Activated gamma-delta T cell treated with anti-CD3 and anti-CD28 coated beads, Interleukin-2, amount 50 U/mL, for 16 hours (primary cell): ENCODE results near the gene PLXNC1.
A peak's percentile ranks its signal among the peaks of the same experiment; 100 is the strongest.

Experiments used
- DNase-seq: peaks from one replicate; pipeline ENCODE4 v3.0.0-alpha.2; 2020; ENCODE audit warnings: low read depth

PLXNC1 gene

DNA sequence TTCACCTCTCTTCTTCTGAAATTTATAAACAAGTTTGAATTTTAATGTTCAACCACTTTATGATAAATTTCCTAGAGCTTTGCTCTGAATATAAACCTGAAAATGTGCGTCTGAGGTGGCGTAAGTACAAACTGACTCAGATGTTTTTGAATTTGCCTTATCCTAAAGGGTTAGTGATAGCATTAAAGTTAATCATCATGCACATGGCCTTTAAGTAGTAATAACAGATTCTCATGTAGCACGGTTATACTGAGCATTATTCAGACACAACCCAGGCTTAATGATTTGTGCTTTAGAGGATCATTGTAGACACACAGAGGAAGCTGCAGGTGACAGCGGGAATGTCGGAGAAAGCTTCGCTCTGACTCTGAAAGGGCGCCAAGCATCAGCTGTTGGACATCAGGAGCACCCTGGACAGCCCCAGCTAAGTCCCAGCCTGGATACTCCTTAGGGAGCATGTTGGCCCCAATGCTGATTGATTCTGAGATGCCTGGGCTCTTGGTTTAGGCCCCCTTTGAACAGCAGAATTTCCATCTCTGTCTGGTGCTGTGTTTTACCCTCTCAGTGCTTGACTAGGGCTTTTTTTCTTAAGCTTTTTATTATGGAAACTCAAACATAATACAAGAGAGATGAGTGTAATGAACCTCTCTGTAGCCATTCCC, 91.1 kb downstream of the PLXNC1 start:
- DNase-seq = no peak

DNA sequence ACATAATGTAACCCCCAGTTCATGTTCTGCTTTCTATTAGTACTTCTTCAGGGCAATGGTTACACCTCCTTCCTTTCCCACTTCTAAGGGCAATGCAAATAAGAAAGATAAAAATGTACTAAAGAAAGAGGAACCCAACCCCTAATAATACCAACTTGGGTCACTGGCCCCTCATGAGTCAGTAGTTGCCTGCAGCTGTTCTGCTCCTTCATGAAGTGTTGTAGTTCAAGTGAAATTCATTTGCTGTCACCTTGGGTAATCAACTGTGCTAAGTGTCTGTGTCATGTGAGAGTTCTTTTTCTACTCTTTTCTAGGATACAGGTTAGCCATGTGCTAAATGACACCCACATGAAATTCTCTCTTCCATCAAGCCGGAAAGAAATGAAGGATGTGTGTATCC, 91.8 kb downstream of the PLXNC1 start:
- DNase-seq = no peak

GRCh38 chr12:94242901-94243300, 94.5 kb downstream of the PLXNC1 start:
- no peak for DNase-seq

GRCh38 chr12:94244165-94245133, 96.1 kb downstream of the PLXNC1 start:
- peak; percentile 28 for DNase-seq

DNA sequence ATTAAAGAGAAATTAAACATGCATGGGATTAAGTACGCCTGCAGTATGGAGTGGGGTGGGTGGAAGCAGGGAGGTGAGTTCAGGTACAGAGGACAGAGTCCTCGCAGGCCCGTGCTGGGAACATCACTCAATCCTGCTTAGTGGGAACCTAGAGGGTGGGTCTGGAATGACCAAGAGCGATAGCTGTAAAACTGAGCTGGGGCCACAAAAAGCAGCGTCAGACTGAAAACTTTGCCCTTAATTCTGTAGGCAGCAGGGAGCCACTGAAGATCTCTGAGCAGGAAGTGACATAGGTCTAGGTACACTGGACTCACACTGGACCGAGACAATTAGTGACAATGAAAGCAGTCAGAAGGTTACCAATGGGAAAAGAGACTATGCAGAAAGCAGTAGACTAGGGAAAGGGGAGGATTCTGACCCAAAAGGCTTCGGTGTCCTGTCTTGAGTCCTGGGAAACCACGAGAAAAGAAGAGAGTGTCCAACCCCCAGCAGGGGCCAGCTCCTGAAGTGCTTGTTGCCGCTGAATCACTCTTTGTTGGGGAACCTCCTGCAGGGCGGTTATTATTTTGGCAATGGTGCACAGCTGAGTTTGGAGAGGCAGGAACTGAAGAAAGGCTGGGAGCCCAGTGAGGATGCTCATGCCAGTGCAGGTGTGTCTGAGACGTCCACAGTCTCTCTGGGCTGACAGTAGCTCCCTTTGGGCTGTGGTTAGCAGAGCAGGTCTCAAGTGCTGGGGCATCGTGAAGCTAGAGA, 97.4 kb downstream of the PLXNC1 start:
- no peak for DNase-seq

GRCh38 chr12:94247246-94247645, 98.9 kb downstream of the PLXNC1 start:
- DNase-seq = no peak

DNA sequence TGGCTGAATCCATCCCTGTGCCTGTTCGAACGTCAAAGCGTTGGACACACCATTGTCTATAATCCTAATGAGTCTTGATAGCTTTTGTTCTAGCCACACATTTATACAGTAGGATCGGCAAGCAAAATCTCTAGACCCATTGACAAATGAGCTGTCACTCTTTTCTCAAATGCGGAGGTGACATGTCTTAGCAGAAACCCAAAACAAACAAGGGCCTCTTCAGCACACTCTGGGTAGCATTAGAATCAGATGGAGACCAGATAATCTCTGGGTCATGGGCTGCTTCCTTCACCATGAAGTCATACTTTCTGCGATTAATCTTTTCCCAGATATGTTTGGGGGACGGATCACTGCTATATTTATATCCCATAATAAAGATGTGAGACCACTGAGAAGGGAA, 100.2 kb downstream of the PLXNC1 start:
- DNase-seq = no peak

DNA sequence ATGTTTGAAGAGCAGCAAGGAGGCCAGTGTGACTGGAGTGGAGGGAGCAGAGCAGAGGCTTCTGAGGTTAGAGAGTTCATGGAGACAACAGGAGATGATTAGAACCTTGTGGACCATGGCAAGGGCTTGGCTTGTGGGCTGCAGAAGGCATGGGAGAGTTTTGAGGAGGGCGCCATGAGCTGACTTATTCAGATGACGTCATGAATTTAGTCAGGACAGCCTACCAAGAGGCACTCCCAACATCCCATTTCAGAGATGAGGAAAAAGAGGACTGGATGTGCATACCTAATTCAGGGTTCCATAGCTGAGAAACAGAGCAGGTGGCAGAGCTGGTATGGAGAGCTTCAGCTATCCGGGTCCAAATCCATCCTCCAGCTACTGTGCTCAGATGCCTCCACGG, 101.8 kb downstream of the PLXNC1 start:
- DNase-seq = no peak

DNA sequence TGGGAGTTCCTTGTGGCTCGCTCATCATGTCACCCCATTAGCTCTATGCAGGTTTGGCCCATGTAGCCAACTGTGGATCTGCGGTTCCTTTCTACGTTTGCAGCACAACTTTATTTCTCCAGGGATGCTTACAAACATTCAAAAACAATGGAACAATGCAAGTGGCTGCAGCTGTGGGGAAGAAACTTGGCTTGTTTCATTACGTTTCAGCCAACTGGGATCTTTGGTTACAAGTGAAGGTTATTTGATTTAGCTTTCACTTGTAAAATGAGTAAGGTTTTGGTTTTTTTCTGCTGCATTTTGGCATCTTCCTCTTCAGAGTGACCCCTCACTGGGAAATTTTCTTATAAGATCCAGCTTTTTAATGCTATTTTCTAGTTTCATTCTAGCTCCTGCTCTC, 105.9 kb downstream of the PLXNC1 start:
- no peak for DNase-seq

GRCh38 chr12:94255006-94255405, 106.6 kb downstream of the PLXNC1 start:
- no peak for DNase-seq

GRCh38 chr12:94255428-94255827, 107.1 kb downstream of the PLXNC1 start:
- no peak for DNase-seq

- no peak for DNase-seq
Measured at GRCh38 chr12:94258593-94258992, 110.2 kb downstream of the PLXNC1 start.

- no peak for DNase-seq
Measured at GRCh38 chr12:94260017-94260416, 111.6 kb downstream of the PLXNC1 start.

- no peak for DNase-seq
Measured at GRCh38 chr12:94260717-94261116, 112.3 kb downstream of the PLXNC1 start.

DNA sequence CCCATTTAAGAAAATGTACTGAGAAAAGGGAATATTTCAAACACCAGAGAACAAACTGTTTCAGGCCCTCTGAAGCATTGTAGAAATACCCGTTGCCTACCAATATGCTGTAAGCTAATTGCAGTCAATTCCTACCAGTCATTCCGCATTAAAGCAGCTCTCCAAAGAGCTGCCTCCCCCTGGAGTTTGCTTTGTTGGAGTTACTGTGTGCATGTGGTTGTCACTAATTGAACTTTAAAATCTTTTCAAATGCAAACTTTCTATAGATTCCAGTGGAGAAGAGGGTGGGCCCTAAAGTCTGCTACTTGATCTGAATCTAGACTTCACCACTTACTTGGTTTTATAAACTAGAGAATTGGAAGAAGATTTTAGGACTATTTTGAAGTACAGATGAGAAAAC, 112.7 kb downstream of the PLXNC1 start:
- no peak for DNase-seq

DNA sequence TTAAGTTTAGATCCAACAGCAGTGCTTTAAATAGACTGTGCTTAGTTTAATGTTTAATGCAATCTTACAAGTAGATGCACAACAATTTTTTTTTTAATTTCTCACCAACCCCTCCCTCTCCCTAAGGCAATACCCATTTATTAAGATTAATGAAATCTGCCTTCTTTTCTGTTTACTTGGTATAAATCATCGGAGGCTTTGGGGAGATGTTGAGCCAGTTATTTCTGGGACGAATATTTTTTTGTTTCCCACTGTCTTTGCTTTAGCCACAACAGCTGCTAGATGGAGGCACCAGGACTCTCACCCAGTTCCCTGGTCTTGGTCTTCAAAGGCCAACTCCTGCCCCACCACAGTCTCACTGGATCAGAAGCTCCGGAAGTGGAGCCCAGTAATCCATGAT, 113.4 kb downstream of the PLXNC1 start:
- no peak for DNase-seq

GRCh38 chr12:94262228-94263010, 114.0 kb downstream of the PLXNC1 start:
- peak; percentile 63 for DNase-seq

GRCh38 chr12:94263011-94263811, 114.8 kb downstream of the PLXNC1 start:
- DNase-seq = peak; percentile 51

DNA sequence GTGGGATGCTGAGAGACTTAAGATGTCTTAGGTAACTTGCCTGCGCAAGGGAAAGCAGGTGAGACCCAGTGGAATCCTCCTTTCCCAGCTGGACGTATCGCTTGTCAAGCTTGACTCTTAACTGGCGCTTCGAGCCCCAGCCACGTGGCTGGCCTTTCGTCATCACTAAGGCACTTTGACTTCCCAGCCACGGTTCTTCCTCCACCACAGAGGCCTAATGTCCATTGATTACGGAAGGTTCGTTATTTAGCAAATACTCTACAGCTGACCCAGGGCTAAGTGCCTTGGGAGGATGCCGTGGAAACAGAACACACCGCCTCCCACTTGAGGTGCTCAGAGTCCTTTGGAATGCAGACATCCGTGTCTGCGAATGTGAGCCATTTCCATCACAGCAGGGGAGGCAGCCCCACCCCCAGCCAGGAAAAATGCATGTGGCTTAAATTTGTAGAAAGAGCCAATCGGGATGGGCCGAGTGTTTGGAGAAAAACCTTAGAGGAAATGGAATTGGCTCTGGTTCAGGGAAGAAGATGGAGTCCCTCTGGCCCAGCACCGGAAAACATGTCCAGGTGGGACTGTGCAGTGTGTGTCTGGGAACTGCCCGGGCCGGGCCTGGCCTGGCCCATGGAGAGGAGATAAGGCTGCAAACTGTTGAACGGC, 115.7 kb downstream of the PLXNC1 start:
- no peak for DNase-seq

DNA sequence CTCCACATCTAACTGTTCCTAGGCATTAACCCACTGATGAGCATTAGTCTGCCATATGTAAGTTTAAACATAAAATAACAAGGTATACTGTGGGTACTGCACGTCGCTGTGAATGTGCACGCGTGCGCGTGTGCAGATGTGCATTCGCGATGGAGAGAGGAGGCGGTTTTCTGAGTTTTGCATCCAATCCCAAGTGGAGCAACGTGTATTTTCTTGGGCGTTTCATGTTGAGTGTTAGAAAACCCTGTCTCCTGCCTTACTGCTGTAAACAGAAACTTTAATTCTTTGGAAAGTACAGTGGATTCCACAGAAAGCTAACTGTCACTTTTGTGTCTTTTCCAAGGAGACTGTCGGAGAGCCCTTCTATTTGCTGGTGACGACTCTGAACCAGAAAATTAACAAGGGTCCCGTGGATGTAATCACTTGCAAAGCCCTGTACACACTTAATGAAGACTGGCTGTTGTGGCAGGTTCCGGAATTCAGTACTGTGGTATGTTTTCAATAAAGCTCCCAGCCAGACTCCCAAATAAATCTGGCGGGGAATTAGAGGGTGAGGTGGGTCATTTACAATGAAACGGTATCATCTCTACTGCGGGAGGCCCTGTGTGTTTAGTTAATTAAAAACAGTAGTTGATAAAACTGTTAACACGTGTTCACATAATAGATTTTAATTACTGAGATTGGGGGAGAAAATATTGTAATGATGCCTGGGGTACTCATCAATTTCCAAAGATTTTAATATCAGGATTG, 116.5 kb downstream of the PLXNC1 start:
- no peak for DNase-seq
